Forelimb muscle (tissue), 1 donor: Measurements from ENCODE around the gene LAMC1. TPM values are rescaled to one million over a fixed set of nuclear protein-coding genes. Genes with fewer than 3 reads are reported as not detected.
"Not testable (repeated sequence)": the region's sequence is repeated elsewhere in the genome, so short reads cannot be mapped to it uniquely, and the experiment has no call there.

ENCODE experiments used
- DNase-seq: peaks from one replicate; pipeline ENCODE4 v3.0.0-alpha.2; 2013; ENCODE audit warnings: low read depth
- polyA plus RNA-seq: library from polyadenylated mRNA; unstranded; fragments of 120-200 nt; gene quantifications from one replicate; pipeline ENCODE4 v1.2.1, GENCODE V29; 2013; ENCODE audit not compliant: insufficient read length

Gene LAMC1
- polyA plus RNA-seq, 1 donor, result 249 TPM

GRCh38 chr1:183043872-183044854 is 20.9 kb downstream of the LAMC1 start:
- no peak for DNase-seq

GRCh38 chr1:183044893-183045649 is 21.9 kb downstream of the LAMC1 start:
- no peak for DNase-seq

- no peak for DNase-seq
These were observed 25.2 kb downstream of the LAMC1 start for GRCh38 chr1:183048087-183049085.

- no peak for DNase-seq
These were observed 28.3 kb downstream of the LAMC1 start for GRCh38 chr1:183051546-183051945.

- DNase-seq, result no peak
These were observed 29.6 kb downstream of the LAMC1 start for GRCh38 chr1:183052861-183053260.

GRCh38 chr1:183058851-183059502 is 35.8 kb downstream of the LAMC1 start:
- DNase-seq, result no peak

- DNase-seq, result no peak
These were observed 38.0 kb downstream of the LAMC1 start for GRCh38 chr1:183061194-183061593.

- DNase-seq, result no peak
These were observed 40.1 kb downstream of the LAMC1 start for GRCh38 chr1:183063349-183063748.

GRCh38 chr1:183065168-183065706 is 42.0 kb downstream of the LAMC1 start:
- no peak for DNase-seq

- DNase-seq, result not testable (repeated sequence)
These were observed 43.2 kb downstream of the LAMC1 start for GRCh38 chr1:183066432-183066831.

- DNase-seq, result no peak
These were observed 46.5 kb downstream of the LAMC1 start for GRCh38 chr1:183069562-183070216.

- DNase-seq, result no peak
These were observed 47.2 kb downstream of the LAMC1 start for GRCh38 chr1:183070234-183070922.

- peak; percentile 82 for DNase-seq
These were observed 47.9 kb downstream of the LAMC1 start for GRCh38 chr1:183070923-183071618.

GRCh38 chr1:183072595-183072994 is 49.4 kb downstream of the LAMC1 start:
- not testable (repeated sequence) for DNase-seq

- DNase-seq, result no peak
These were observed 50.1 kb downstream of the LAMC1 start for GRCh38 chr1:183073320-183073719.

- no peak for DNase-seq
These were observed 51.0 kb downstream of the LAMC1 start for GRCh38 chr1:183074215-183074614.

GRCh38 chr1:183075861-183076260 is 52.6 kb downstream of the LAMC1 start:
- no peak for DNase-seq

- no peak for DNase-seq
These were observed 53.9 kb downstream of the LAMC1 start for GRCh38 chr1:183077097-183077496.
